ENCODE results near the gene SCTR. TPM values are rescaled to one million over a fixed set of nuclear protein-coding genes. Genes with fewer than 3 reads are reported as not detected.

The SCTR gene
- total and polyA plus RNA-seq, 2 of the 13 experiments (the other 11 are each of a cell fraction or from before 2014, with no cell fraction given) = not detected

DNA sequence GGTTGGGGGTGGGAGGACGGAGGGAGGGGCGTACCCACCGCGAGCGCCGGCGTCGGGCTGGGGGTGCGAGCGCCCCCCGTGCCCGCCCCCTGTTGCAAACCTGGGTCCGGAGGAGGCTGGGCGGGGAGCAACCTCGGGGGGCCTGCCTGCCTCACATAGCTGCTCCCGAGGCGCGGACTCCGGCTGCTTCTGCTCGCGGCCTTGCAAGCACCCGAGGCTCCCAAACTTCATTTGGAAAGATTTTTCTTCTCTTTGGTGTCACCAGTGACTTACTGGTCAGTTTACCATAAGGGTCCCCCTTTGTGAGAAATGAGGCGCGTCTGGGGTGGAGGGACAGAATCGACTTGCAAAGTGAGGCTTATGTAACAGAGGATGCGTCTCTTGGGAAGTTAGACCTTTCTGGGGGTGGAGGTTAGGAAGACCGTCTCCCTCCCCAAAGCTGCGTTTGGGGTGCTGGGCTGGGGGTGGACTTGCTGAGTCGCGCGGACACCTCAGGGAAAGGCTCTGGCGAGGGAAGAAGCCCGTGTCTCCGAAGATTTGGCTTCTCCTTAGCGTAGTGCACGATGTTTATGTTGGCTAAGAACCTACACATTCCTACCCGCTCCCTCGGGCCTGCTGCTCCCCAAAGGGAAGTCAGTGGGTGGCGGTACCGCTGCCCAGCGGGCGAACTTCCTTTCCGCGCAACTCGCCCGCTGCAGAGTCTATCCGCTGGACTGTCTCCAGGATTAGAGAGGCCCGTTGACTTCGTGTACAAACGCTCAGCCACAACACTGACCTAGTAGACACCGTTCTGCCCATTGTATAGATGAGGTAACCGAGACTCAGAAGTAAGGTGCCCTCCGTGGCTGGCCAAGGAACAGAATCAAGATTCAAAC is 92.1 kb downstream of the SCTR start (continued):
- TF ChIP-seq, protein P1, sequence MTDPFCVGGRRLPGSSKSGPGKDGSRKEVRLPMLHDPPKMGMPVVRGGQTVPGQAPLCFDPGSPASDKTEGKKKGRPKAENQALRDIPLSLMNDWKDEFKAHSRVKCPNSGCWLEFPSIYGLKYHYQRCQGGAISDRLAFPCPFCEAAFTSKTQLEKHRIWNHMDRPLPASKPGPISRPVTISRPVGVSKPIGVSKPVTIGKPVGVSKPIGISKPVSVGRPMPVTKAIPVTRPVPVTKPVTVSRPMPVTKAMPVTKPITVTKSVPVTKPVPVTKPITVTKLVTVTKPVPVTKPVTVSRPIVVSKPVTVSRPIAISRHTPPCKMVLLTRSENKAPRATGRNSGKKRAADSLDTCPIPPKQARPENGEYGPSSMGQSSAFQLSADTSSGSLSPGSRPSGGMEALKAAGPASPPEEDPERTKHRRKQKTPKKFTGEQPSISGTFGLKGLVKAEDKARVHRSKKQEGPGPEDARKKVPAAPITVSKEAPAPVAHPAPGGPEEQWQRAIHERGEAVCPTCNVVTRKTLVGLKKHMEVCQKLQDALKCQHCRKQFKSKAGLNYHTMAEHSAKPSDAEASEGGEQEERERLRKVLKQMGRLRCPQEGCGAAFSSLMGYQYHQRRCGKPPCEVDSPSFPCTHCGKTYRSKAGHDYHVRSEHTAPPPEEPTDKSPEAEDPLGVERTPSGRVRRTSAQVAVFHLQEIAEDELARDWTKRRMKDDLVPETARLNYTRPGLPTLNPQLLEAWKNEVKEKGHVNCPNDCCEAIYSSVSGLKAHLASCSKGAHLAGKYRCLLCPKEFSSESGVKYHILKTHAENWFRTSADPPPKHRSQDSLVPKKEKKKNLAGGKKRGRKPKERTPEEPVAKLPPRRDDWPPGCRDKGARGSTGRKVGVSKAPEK (CRISPR knock-in tag; IDR thresholded peaks at IDR 0.05; ENCODE audit: borderline replicate concordance) = no peak
- TF ChIP-seq ZBTB38 (CRISPR knock-in tag; IDR thresholded peaks at IDR 0.05) (peak; percentile 39; the same call in 1 of the 2 replicates), ZNF747 (CRISPR knock-in tag; IDR thresholded peaks at IDR 0.05; ENCODE audit: borderline replicate concordance) (no peak), RXRB (CRISPR knock-in tag; IDR thresholded peaks at IDR 0.05; ENCODE audit: borderline replicate concordance) (no peak), FOXO1 (CRISPR knock-in tag; IDR thresholded peaks at IDR 0.05) (peak; percentile 33; the same call in 1 of the 2 replicates), U2AF1 (optimal IDR thresholded peaks at IDR 0.05; ENCODE audit: low read depth, low read length) (no peak), ZNF510 (CRISPR knock-in tag; IDR thresholded peaks at IDR 0.05; ENCODE audit: low read depth) (no peak), ZNF143 (CRISPR knock-in tag; IDR thresholded peaks at IDR 0.05) (no peak), NCOA1 (CRISPR knock-in tag; IDR thresholded peaks at IDR 0.05) (0 out of 2 replicates have a peak, but pooled peaks have one; percentile 30), ZEB1 (IDR thresholded peaks at IDR 0.05; ENCODE audit: insufficient replicate concordance, low read depth) (no peak)
- TF ChIP-seq, protein P2, sequence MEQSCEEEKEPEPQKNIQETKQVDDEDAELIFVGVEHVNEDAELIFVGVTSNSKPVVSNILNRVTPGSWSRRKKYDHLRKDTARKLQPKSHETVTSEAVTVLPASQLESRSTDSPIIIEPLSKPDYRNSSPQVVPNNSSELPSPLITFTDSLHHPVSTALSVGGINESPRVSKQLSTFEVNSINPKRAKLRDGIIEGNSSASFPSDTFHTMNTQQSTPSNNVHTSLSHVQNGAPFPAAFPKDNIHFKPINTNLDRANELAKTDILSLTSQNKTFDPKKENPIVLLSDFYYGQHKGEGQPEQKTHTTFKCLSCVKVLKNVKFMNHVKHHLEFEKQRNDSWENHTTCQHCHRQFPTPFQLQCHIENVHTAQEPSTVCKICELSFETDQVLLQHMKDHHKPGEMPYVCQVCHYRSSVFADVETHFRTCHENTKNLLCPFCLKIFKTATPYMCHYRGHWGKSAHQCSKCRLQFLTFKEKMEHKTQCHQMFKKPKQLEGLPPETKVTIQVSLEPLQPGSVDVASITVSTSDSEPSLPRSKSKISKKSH (CRISPR knock-in tag; IDR thresholded peaks at IDR 0.05; ENCODE audit: borderline replicate concordance) = no peak
